ENCODE results near the gene ANKMY1.

Gene ANKMY1

GRCh38 chr2:240436683-240437550, 120.9 kb downstream of the ANKMY1 start:
- H3K4me3 ChIP-seq (replicated peaks; ENCODE audit: insufficient read depth, low read length) = no peak overlapping the region
- H3K27me3 ChIP-seq (ENCODE audit: insufficient read depth, poor library complexity, severe bottlenecking) = peaks cover 41% of the 10 kb centered on the region
- DNase-seq (ENCODE audit: low read depth in 1 of 2, low spot score in 1 of 2) = no peak
- TF ChIP-seq REST (IDR thresholded peaks at IDR 0.05; ENCODE audit: insufficient replicate concordance, low read depth) (no peak), GABPA (IDR thresholded peaks at IDR 0.05; ENCODE audit: low read depth) (no peak), POLR2AphosphoS5 (IDR thresholded peaks at IDR 0.05; ENCODE audit: low read depth) (no peak), SPI1 (IDR thresholded peaks at IDR 0.05; ENCODE audit: borderline replicate concordance, low read depth) (no peak), CTCF (IDR thresholded peaks at IDR 0.05; ENCODE audit: insufficient read depth, low read length) (no peak)
- H3K27ac ChIP-seq (replicated peaks) = no peak overlapping the region

GRCh38 chr2:240435948-240436682, 121.7 kb downstream of the ANKMY1 start:
- H3K4me3 ChIP-seq (replicated peaks; ENCODE audit: insufficient read depth, low read length) = peak overlapping the region; percentile 29
- peaks cover 43% of the 10 kb centered on the region for H3K27me3 ChIP-seq (ENCODE audit: insufficient read depth, poor library complexity, severe bottlenecking)
- no peak for TF ChIP-seq REST (IDR thresholded peaks at IDR 0.05; ENCODE audit: insufficient replicate concordance, low read depth)
- no peak for TF ChIP-seq SPI1 (IDR thresholded peaks at IDR 0.05; ENCODE audit: borderline replicate concordance, low read depth)
- TF ChIP-seq CTCF (IDR thresholded peaks at IDR 0.05; ENCODE audit: insufficient read depth, low read length) = no peak
- TF ChIP-seq GABPA (IDR thresholded peaks at IDR 0.05; ENCODE audit: low read depth) = no peak
- TF ChIP-seq POLR2AphosphoS5 (IDR thresholded peaks at IDR 0.05; ENCODE audit: low read depth) = no peak
- no peak overlapping the region for H3K27ac ChIP-seq (replicated peaks)
- no peak for DNase-seq (ENCODE audit: low read depth in 1 of 2, low spot score in 1 of 2)

- Histone ChIP-seq H3K27me3 (ENCODE audit: insufficient read depth, poor library complexity, severe bottlenecking) (peaks cover 43% of the 10 kb centered on the region), H3K4me3 (replicated peaks; ENCODE audit: insufficient read depth, low read length) (peak within 1 kb of the TSS; percentile 29), H3K27ac (replicated peaks) (no peak within 1 kb of the TSS)
- DNase-seq (ENCODE audit: low read depth in 1 of 2, low spot score in 1 of 2) = peak in 1 of 2 experiments; percentile 18
- TF ChIP-seq SPI1 (IDR thresholded peaks at IDR 0.05; ENCODE audit: borderline replicate concordance, low read depth) (no peak), POLR2AphosphoS5 (IDR thresholded peaks at IDR 0.05; ENCODE audit: low read depth) (no peak), CTCF (IDR thresholded peaks at IDR 0.05; ENCODE audit: insufficient read depth, low read length) (no peak), GABPA (IDR thresholded peaks at IDR 0.05; ENCODE audit: low read depth) (no peak), REST (IDR thresholded peaks at IDR 0.05; ENCODE audit: insufficient replicate concordance, low read depth) (no peak)
Measured at GRCh38 chr2:240435457-240435947, 122.3 kb downstream of the ANKMY1 start, which contains the start of gene GPC1. Gene GPC1 (plus strand): TSS chr2:240435663. CDS start chr2:240435919, 256 bp downstream.
